PFSK-1 (cell line): ENCODE results near the gene GM2A.

Experiments used
- POLR2AphosphoS5 ChIP-seq: IDR thresholded peaks from 2 replicates; pipeline ENCODE4 v1.6.1; 2012; ENCODE audit warnings: low read depth, mild to moderate bottlenecking, control low read depth, low read length, moderate library complexity
- REST ChIP-seq, 2 experiments: IDR thresholded peaks; 2 replicates each; pipeline versions ENCODE4 v1.6.1 to v1.8.0; 2011 to 2012; ENCODE audit warnings: low read depth in 2 of 2, low read length in 2 of 2, control low read depth in 1 of 2, inconsistent platforms in 1 of 2, mild to moderate bottlenecking in 1 of 2, moderate library complexity in 1 of 2; ENCODE audit not compliant: insufficient read depth in 1 of 2
- SIN3A ChIP-seq: IDR thresholded peaks from 2 replicates; pipeline ENCODE4 v1.6.1; 2012; ENCODE audit warnings: mild to moderate bottlenecking, low read length, moderate library complexity, borderline replicate concordance; ENCODE audit not compliant: insufficient read depth
- TAF1 ChIP-seq: IDR thresholded peaks from 2 replicates; pipeline ENCODE4 v1.6.1; 2012; ENCODE audit warnings: low read length, control low read depth, borderline replicate concordance; ENCODE audit not compliant: insufficient read depth

- TF ChIP-seq SIN3A (no peak), REST (IDR thresholded peaks at IDR 0.05; ENCODE audit: insufficient read depth in 1 of 2, low read depth in 2 of 2, low read length in 2 of 2) (no peak), POLR2AphosphoS5 (no peak), TAF1 (no peak)
Observed at GRCh38 chr5:151313357-151313756, 60.4 kb downstream of the GM2A start.
